Measurements from ENCODE around the gene TTN.

The TTN gene

GRCh38 chr2:178628605-178629004 is 178.6 kb downstream of the TTN start:
- H3K79me2 ChIP-seq (ENCODE audit: low read length): no peaks in the 10 kb centered on the region
- H3K4me1 ChIP-seq (ENCODE audit: low read length): no peaks in the 10 kb centered on the region; the same call in 1 of the 2 replicates
- H3K27me3 ChIP-seq (ENCODE audit: low read depth, low read length): no peaks in the 10 kb centered on the region
- H3K4me2 ChIP-seq (ENCODE audit: low read length): no peak overlapping the region
- H3K4me3 ChIP-seq (ENCODE audit: low read length): no peak overlapping the region
- no peak overlapping the region for H2AFZ ChIP-seq (ENCODE audit: low read depth, low read length)
- H3K27ac ChIP-seq (ENCODE audit: low read length): no peak overlapping the region
- no peak for TF ChIP-seq EZH2phosphoT487 (IDR thresholded peaks at IDR 0.05; ENCODE audit: low read depth)
- TF ChIP-seq, protein P1, sequence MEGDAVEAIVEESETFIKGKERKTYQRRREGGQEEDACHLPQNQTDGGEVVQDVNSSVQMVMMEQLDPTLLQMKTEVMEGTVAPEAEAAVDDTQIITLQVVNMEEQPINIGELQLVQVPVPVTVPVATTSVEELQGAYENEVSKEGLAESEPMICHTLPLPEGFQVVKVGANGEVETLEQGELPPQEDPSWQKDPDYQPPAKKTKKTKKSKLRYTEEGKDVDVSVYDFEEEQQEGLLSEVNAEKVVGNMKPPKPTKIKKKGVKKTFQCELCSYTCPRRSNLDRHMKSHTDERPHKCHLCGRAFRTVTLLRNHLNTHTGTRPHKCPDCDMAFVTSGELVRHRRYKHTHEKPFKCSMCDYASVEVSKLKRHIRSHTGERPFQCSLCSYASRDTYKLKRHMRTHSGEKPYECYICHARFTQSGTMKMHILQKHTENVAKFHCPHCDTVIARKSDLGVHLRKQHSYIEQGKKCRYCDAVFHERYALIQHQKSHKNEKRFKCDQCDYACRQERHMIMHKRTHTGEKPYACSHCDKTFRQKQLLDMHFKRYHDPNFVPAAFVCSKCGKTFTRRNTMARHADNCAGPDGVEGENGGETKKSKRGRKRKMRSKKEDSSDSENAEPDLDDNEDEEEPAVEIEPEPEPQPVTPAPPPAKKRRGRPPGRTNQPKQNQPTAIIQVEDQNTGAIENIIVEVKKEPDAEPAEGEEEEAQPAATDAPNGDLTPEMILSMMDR (IDR thresholded peaks at IDR 0.05; ENCODE audit: low read depth, low read length): no peak
- H4K20me1 ChIP-seq (ENCODE audit: insufficient read depth, low read length): no peaks in the 10 kb centered on the region
- H3K9me3 ChIP-seq (ENCODE audit: insufficient read depth, low read length): no peaks in the 10 kb centered on the region
- H3K36me3 ChIP-seq (replicated peaks; ENCODE audit: low read depth, low read length): no peaks in the 10 kb centered on the region
- no peak overlapping the region for H3K9ac ChIP-seq (ENCODE audit: low read length)

GRCh38 chr2:178627401-178627800 is 179.8 kb downstream of the TTN start:
- Histone ChIP-seq H3K27ac (ENCODE audit: low read length) (no peak overlapping the region), H3K4me2 (ENCODE audit: low read length) (no peak overlapping the region), H3K27me3 (ENCODE audit: low read depth, low read length) (no peaks in the 10 kb centered on the region), H3K4me1 (ENCODE audit: low read length) (no peaks in the 10 kb centered on the region; the same call in 1 of the 2 replicates), H3K9ac (ENCODE audit: low read length) (no peak overlapping the region), H4K20me1 (ENCODE audit: insufficient read depth, low read length) (no peaks in the 10 kb centered on the region), H3K79me2 (ENCODE audit: low read length) (no peaks in the 10 kb centered on the region), H3K4me3 (ENCODE audit: low read length) (no peak overlapping the region), H3K9me3 (ENCODE audit: insufficient read depth, low read length) (no peaks in the 10 kb centered on the region), H2AFZ (ENCODE audit: low read depth, low read length) (no peak overlapping the region), H3K36me3 (replicated peaks; ENCODE audit: low read depth, low read length) (no peaks in the 10 kb centered on the region)
- TF ChIP-seq, protein P1 (IDR thresholded peaks at IDR 0.05; ENCODE audit: low read depth, low read length): no peak
- TF ChIP-seq EZH2phosphoT487 (IDR thresholded peaks at IDR 0.05; ENCODE audit: low read depth): no peak

- H3K36me3 ChIP-seq (replicated peaks; ENCODE audit: low read depth, low read length): peaks cover 4% of the 10 kb centered on the region
Observed at GRCh38 chr2:178615969-178616368, 191.3 kb downstream of the TTN start.

DNA sequence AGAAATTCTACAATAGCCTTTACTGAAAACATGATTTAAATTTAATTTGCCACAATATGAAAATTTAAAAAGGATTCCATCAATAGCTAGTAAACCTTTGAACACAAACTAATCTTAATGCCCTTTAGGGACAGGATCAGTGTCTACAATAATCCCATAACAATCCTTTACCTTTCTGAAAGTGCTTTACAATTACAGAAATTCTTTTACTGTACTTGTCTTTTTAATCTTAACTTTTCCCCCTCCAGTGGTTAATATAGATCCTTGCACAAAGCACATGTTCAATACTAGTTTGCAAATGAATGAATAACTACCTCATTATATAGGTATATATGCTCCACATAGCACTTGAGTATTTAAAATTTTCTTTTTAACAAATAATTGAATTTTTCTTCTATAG is 204.3 kb downstream of the TTN start:
- no peak overlapping the region for H3K9ac ChIP-seq (ENCODE audit: low read length)

More at GRCh38 chr2:178615969-178616368, 191.3 kb downstream of the TTN start:
- H3K4me2 ChIP-seq (ENCODE audit: low read length): no peak overlapping the region
- H4K20me1 ChIP-seq (ENCODE audit: insufficient read depth, low read length): no peaks in the 10 kb centered on the region
- H3K4me1 ChIP-seq (ENCODE audit: low read length): no peaks in the 10 kb centered on the region
- H3K27ac ChIP-seq (ENCODE audit: low read length): no peak overlapping the region
- TF ChIP-seq, protein P1 (IDR thresholded peaks at IDR 0.05; ENCODE audit: low read depth, low read length): no peak
- no peak for TF ChIP-seq EZH2phosphoT487 (IDR thresholded peaks at IDR 0.05; ENCODE audit: low read depth)
- H3K9me3 ChIP-seq (ENCODE audit: insufficient read depth, low read length): no peaks in the 10 kb centered on the region
- H2AFZ ChIP-seq (ENCODE audit: low read depth, low read length): no peak overlapping the region
- H3K9ac ChIP-seq (ENCODE audit: low read length): no peak overlapping the region
- H3K27me3 ChIP-seq (ENCODE audit: low read depth, low read length): no peaks in the 10 kb centered on the region
- no peak overlapping the region for H3K4me3 ChIP-seq (ENCODE audit: low read length)
- H3K79me2 ChIP-seq (ENCODE audit: low read length): no peaks in the 10 kb centered on the region

More for the DNA sequence above, 204.3 kb downstream of the TTN start:
- Histone ChIP-seq H2AFZ (ENCODE audit: low read depth, low read length) (no peak overlapping the region), H3K27ac (ENCODE audit: low read length) (no peak overlapping the region), H3K4me2 (ENCODE audit: low read length) (no peak overlapping the region), H3K9me3 (ENCODE audit: insufficient read depth, low read length) (no peaks in the 10 kb centered on the region), H3K4me3 (ENCODE audit: low read length) (no peak overlapping the region), H3K27me3 (ENCODE audit: low read depth, low read length) (no peaks in the 10 kb centered on the region), H4K20me1 (ENCODE audit: insufficient read depth, low read length) (no peaks in the 10 kb centered on the region), H3K36me3 (replicated peaks; ENCODE audit: low read depth, low read length) (peaks cover 9% of the 10 kb centered on the region), H3K4me1 (ENCODE audit: low read length) (no peaks in the 10 kb centered on the region), H3K79me2 (ENCODE audit: low read length) (no peaks in the 10 kb centered on the region)
- TF ChIP-seq, protein P1 (IDR thresholded peaks at IDR 0.05; ENCODE audit: low read depth, low read length): no peak
- no peak for TF ChIP-seq EZH2phosphoT487 (IDR thresholded peaks at IDR 0.05; ENCODE audit: low read depth)

Measured in OCI-LY3 (cell line).